Pancreas (tissue), 10 donors: Measurements from ENCODE around the gene LRP8. TPM values are rescaled to one million over a fixed set of nuclear protein-coding genes. Genes with fewer than 3 reads are reported as not detected.
"Not testable (repeated sequence)": the region's sequence is repeated elsewhere in the genome, so short reads cannot be mapped to it uniquely, and the experiment has no call there.

Source experiments
- ATAC-seq, 4 donors: fragments of 200-7000 bp; cut with Tn5 transposase; one replicate each; pipeline versions ENCODE4 v1.8.0 to v1.9.1; 2020; ENCODE audit warnings: mild to moderate bottlenecking in 4 of 4, moderate library complexity in 4 of 4
- DNase-seq, 6 donors: peaks; one replicate each; pipeline ENCODE4 v3.0.0-alpha.2; 2020
- FAIRE-seq: peaks from 2 replicates; lab custom pipeline; 2012; peaks lifted over from hg19 to GRCh38; lab: Jason Lieb, UNC
- H3K27ac ChIP-seq, 4 donors: fragments of 200-600 bp; sonication (generic); 1 replicate in 3 of 4; 2 replicates in 1 of 4; pipeline versions ENCODE4 v1.5.0 to v1.8.0; 2020
- H3K27me3 ChIP-seq, 4 donors: fragments of 200-600 bp; one replicate each; pipeline ENCODE4 v1.8.0; 2021
- H3K36me3 ChIP-seq, 3 donors: fragments of 200-600 bp; sonication (generic) in 1 of 3; one replicate each; pipeline versions ENCODE4 v1.5.0 to v1.8.0; 2020 to 2021
- H3K4me1 ChIP-seq, 3 donors: fragments of 200-600 bp; one replicate each; pipeline ENCODE4 v1.8.0; 2021
- H3K4me3 ChIP-seq, 4 donors: fragments of 200-600 bp; sonication (generic) in 2 of 4; one replicate each; pipeline versions ENCODE4 v1.5.0 to v1.8.0; 2020 to 2021
- H3K9me3 ChIP-seq, 4 donors: fragments of 200-600 bp; one replicate each; pipeline ENCODE4 v1.8.0; 2021
- CTCF ChIP-seq, 4 donors: fragments of 200-600 bp; sonication (generic) in 3 of 4; IDR thresholded peaks; one replicate each; pipeline versions ENCODE4 v1.5.0 to v1.8.0; 2021; ENCODE audit warnings: antibody characterized with exemption in 4 of 4
- WGBS, 2 donors: extraction: QIAGEN DNeasy Blood & Tissue Kit; methylation state at CpG; one replicate each; pipeline ENCODE4 v1.1.7; 2013; 5-methylcytosine and 5-hydroxymethylcytosine counted together
- intact Hi-C, 3 donors: fragments of 100-400 bp; cut with DNase I; formaldehyde crosslinking; loops; one replicate each; pipeline versions ENCODE4 v1.11.1 to v1.14.2; 2022
- polyA plus RNA-seq, 2 donors: library from polyadenylated mRNA; stranded (reverse); fragments of 200-250 nt; gene quantifications; one replicate each; pipeline ENCODE4 v1.2.3, GENCODE V29; 2013
- total RNA-seq, 6 donors: library from RNA; stranded (reverse); fragmentation: NEBNext Ultra II Directional in 4 of 6; extraction: Animal tissue kit (Norgen Biotek cat#: 25700) in 4 of 6; gene quantifications; one replicate each; pipeline versions ENCODE4 v1.2.1 to v1.2.4, GENCODE V29; 2021 to 2023
- donor health status: healthy with polysubstance abuse.
- donor health status: DM: no; HTN: no; CAD: no; lungs with moderate emphysema.
- donor health status: DM: no; HTN: no; CAD: no.
- donor health status: control.
- donor health status: control.
- donor health status: Bipolar disorder and iron deficiency.
- donor health status: DM: yes; HTN: yes; CAD: no.
- donor health status: DM: no; HTN: no; CAD: no.
- donor health status: DM: no; HTN: no; CAD: no.
- donor health status: DM: yes; HTN: yes; CAD: no.

The LRP8 gene
- total and polyA plus RNA-seq, 8 donors = 0.08 to 2.3 (median 0.59) TPM

GRCh38 chr1:53210954-53211353 lies 116.9 kb downstream of the LRP8 start:
- Histone ChIP-seq H3K4me1 (no peaks in the 10 kb centered on the region), H3K4me3 (no peak overlapping the region), H3K9me3 (no peaks in the 10 kb centered on the region), H3K36me3 (peaks cover 4 to 53% (median 38%) of the 10 kb centered on the region in 3 donors), H3K27me3 (no peaks in the 10 kb centered on the region), H3K27ac (no peak overlapping the region)
- no peak for TF ChIP-seq CTCF (IDR thresholded peaks at IDR 0.05)
- intact Hi-C loops = no loop called here
- DNase-seq (no peak), FAIRE-seq (no peak), ATAC-seq (no peak)
- WGBS, 2 donors = 98 to 99% methylated on average over 11 of the region's 11 CpGs

- peaks cover 4 to 59% (median 43%) of the 10 kb centered on the region in 3 donors for H3K36me3 ChIP-seq
- intact Hi-C loops = no loop called here
- 60 to 67% methylated on average over 7 of the region's 7 CpGs for WGBS, 2 donors
Observed at GRCh38 chr1:53210352-53210751, 117.5 kb downstream of the LRP8 start.

GRCh38 chr1:53207726-53208125 lies 120.1 kb downstream of the LRP8 start:
- no peaks in the 10 kb centered on the region for H3K9me3 ChIP-seq
- no peak for DNase-seq
- intact Hi-C loops = no loop called here
- no peaks in the 10 kb centered on the region for H3K4me1 ChIP-seq
- H3K27ac ChIP-seq = no peak overlapping the region
- ATAC-seq = no peak
- no peak for TF ChIP-seq CTCF (IDR thresholded peaks at IDR 0.05)
- H3K27me3 ChIP-seq = no peaks in the 10 kb centered on the region
- WGBS, 2 donors = 87 to 93% methylated on average over 1 of the region's 1 CpG
- H3K36me3 ChIP-seq = peaks cover 4 to 57% (median 37%) of the 10 kb centered on the region in 3 donors
- H3K4me3 ChIP-seq = no peak overlapping the region
- FAIRE-seq = no peak

More at GRCh38 chr1:53210352-53210751, 117.5 kb downstream of the LRP8 start:
- no peaks in the 10 kb centered on the region for H3K9me3 ChIP-seq
- DNase-seq (no peak), FAIRE-seq (no peak), ATAC-seq (peak in 2 of 4 donors; percentile 28 to 54)
- H3K27ac ChIP-seq = no peak overlapping the region
- H3K4me1 ChIP-seq = no peaks in the 10 kb centered on the region
- no peak overlapping the region for H3K4me3 ChIP-seq
- no peak for TF ChIP-seq CTCF (IDR thresholded peaks at IDR 0.05)
- H3K27me3 ChIP-seq = no peaks in the 10 kb centered on the region

- Histone ChIP-seq H3K4me1 (no peaks in the 10 kb centered on the region), H3K9me3 (no peaks in the 10 kb centered on the region), H3K27ac (no peak overlapping the region), H3K36me3 (peaks cover 7 to 65% (median 35%) of the 10 kb centered on the region in 3 donors), H3K27me3 (no peaks in the 10 kb centered on the region), H3K4me3 (no peak overlapping the region)
- DNase-seq (no peak), FAIRE-seq (no peak), ATAC-seq (no peak)
- 100% methylated on average over 1 of the region's 1 CpG for WGBS, 2 donors
- no peak for TF ChIP-seq CTCF (IDR thresholded peaks at IDR 0.05)
- intact Hi-C loops = no loop called here
Observed at GRCh38 chr1:53206735-53207379, 121.0 kb downstream of the LRP8 start.

GRCh38 chr1:53206083-53206685 lies 121.7 kb downstream of the LRP8 start:
- H3K4me1 ChIP-seq, FAIRE-seq, ATAC-seq, H3K4me3 ChIP-seq, intact Hi-C loops, H3K9me3 ChIP-seq, DNase-seq, H3K27me3 ChIP-seq, H3K27ac ChIP-seq: not testable (repeated sequence)
- H3K36me3 ChIP-seq = peaks cover 7 to 65% (median 32%) of the 10 kb centered on the region in 3 donors
- WGBS, 2 donors = 100% methylated on average over 3 of the region's 3 CpGs

- not testable (repeated sequence) for H3K4me3 ChIP-seq, FAIRE-seq
Observed at GRCh38 chr1:53205496-53205895, 122.4 kb downstream of the LRP8 start.

More at GRCh38 chr1:53205496-53205895, 122.4 kb downstream of the LRP8 start:
- peaks cover 7 to 67% (median 25%) of the 10 kb centered on the region in 3 donors for H3K36me3 ChIP-seq
- intact Hi-C loops, DNase-seq, ATAC-seq, H3K9me3 ChIP-seq, H3K27ac ChIP-seq, H3K27me3 ChIP-seq, H3K4me1 ChIP-seq: not testable (repeated sequence)
- 100% methylated on average over 1 of the region's 1 CpG for WGBS, 2 donors
